ENCODE measurements around the gene OARD1. TPM values are rescaled to one million over a fixed set of nuclear protein-coding genes. Genes with fewer than 3 reads are reported as not detected.

OARD1 gene
- total RNA-seq, 1 experiment from 2014 or later: 33.2 TPM

DNA sequence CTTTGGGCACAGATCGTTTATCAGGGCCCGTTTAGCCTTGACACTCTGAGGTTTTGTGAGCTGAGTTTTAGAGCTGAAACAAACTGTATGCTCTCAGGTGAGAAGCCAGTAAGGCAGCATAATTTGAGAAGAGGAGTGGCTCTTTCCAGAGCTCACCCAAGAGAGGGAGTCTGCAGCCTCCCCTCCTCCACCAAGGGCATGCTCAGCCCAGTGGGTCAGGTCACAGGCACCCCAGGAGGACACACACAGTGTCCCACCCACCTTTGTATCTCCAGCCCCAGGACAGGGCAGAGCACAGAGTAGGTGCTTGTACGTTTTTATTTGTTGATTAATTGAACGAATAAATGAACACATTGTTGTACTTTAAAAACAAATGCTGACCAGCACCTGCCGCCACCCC lies 26.5 kb downstream of the OARD1 start:
- CTCF ChIA-PET: interaction anchor here (1.4 to 1.5 kb wide), 2 partner anchors 19 to 23 kb away, joined by 3 to 4 read pairs; no protein-coding TSS in a partner anchor
- H3K36me3 Mint-ChIP-seq (ENCODE audit: insufficient read depth, unreplicated experiment): no peaks in the 10 kb centered on the region
- no TSS peak for BruUV-seq (replicated peaks)
- no peaks in the 10 kb centered on the region for H3K9me3 Mint-ChIP-seq (ENCODE audit: low read depth, unreplicated experiment)
- no peak overlapping the region for H3K4me3 Mint-ChIP-seq (ENCODE audit: low read depth, unreplicated experiment)
- DNase-seq: no peak
- intact Hi-C loops (cut with micrococcal nuclease; ENCODE audit: unreplicated experiment): no loop called here
- H3K4me1 Mint-ChIP-seq (ENCODE audit: low read depth, unreplicated experiment): peaks cover 16% of the 10 kb centered on the region
- H3K27ac Mint-ChIP-seq (ENCODE audit: unreplicated experiment): no peak overlapping the region
- no peak for TF ChIP-seq CTCF (IDR thresholded peaks at IDR 0.05; ENCODE audit: unreplicated experiment)
- H3K27me3 Mint-ChIP-seq (ENCODE audit: unreplicated experiment): no peaks in the 10 kb centered on the region

- peaks cover 39% of the 10 kb centered on the region for H3K4me1 Mint-ChIP-seq (ENCODE audit: low read depth, unreplicated experiment)
- BruUV-seq (replicated peaks): no TSS peak
- CTCF ChIA-PET: no interaction called here
- no peak overlapping the region for H3K4me3 Mint-ChIP-seq (ENCODE audit: low read depth, unreplicated experiment)
- no peaks in the 10 kb centered on the region for H3K9me3 Mint-ChIP-seq (ENCODE audit: low read depth, unreplicated experiment)
- intact Hi-C loops (cut with micrococcal nuclease; ENCODE audit: unreplicated experiment): no loop called here
- peak overlapping the region; percentile 34 for H3K27ac Mint-ChIP-seq (ENCODE audit: unreplicated experiment)
- H3K36me3 Mint-ChIP-seq (ENCODE audit: insufficient read depth, unreplicated experiment): peaks cover 12% of the 10 kb centered on the region
- no peaks in the 10 kb centered on the region for H3K27me3 Mint-ChIP-seq (ENCODE audit: unreplicated experiment)
- TF ChIP-seq CTCF (IDR thresholded peaks at IDR 0.05; ENCODE audit: unreplicated experiment): no peak
- no peak for DNase-seq
Observed at GRCh38 chr6:41043151-41043550, 29.0 kb downstream of the OARD1 start.

DNA sequence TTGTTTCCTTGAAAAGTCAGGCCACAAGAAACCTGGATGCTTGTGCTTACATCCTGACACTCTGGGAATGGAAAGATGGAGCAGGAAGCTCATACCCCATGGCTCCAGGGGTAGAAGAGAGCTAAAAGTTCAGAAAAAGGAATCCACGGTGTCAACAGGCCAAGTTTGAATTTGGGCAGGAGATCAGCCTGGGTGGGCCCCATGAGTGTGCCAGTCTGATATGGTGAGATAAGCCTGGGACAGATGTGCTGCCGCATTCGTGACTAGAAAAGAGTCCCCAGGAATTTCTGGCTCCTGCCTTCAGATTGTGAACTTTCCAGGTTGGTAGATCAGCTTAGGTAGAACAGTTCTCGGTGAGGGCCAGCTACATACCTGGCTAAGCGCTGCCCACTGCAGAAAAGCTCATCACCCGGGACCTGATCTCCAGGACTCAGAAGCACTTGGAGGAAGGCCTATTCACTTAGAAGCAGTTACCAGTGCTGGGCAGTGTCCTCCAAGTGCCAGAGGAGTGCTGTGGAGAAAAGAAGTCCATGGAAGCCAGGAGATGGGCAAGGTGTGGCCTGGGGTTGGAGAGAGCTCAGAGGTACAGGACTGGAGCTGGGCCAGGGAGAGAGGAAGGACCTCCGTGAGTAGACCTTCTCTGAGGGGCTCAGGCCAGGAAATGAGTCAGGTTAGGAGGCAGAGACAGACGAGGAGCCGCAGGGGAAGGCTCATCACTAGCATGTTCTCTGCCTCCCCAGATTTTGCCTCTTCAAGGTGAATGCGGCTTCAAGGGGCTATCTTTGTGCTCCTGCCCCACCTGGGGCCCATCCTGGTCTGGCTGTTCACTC lies 29.7 kb downstream of the OARD1 start, which contains the start of gene TSPO2:
TSS of gene TSPO2 (plus strand) at position 242 of the 830 bp plus-strand sequence. CDS start at position 761, 519 bp downstream.
- peaks cover 39% of the 10 kb centered on the region for H3K4me1 Mint-ChIP-seq (ENCODE audit: low read depth, unreplicated experiment)
- no peaks in the 10 kb centered on the region for H3K27me3 Mint-ChIP-seq (ENCODE audit: unreplicated experiment)
- TF ChIP-seq CTCF (IDR thresholded peaks at IDR 0.05; ENCODE audit: unreplicated experiment): no peak
- no peak for DNase-seq
- intact Hi-C loops (cut with micrococcal nuclease; ENCODE audit: unreplicated experiment): no loop called here
- no TSS peak for BruUV-seq (replicated peaks)
- no peaks in the 10 kb centered on the region for H3K9me3 Mint-ChIP-seq (ENCODE audit: low read depth, unreplicated experiment)
- no peak within 1 kb of the TSS for H3K4me3 Mint-ChIP-seq (ENCODE audit: low read depth, unreplicated experiment)
- H3K27ac Mint-ChIP-seq (ENCODE audit: unreplicated experiment): peak within 1 kb of the TSS; percentile 34
- CTCF ChIA-PET: no interaction called here
- peaks cover 12% of the 10 kb centered on the region for H3K36me3 Mint-ChIP-seq (ENCODE audit: insufficient read depth, unreplicated experiment)

- Mint-ChIP-seq H3K4me3 (ENCODE audit: low read depth, unreplicated experiment) (peak overlapping the region; percentile 39), H3K9me3 (ENCODE audit: low read depth, unreplicated experiment) (no peaks in the 10 kb centered on the region), H3K36me3 (ENCODE audit: insufficient read depth, unreplicated experiment) (peaks cover 20% of the 10 kb centered on the region), H3K27me3 (ENCODE audit: unreplicated experiment) (no peaks in the 10 kb centered on the region), H3K27ac (ENCODE audit: unreplicated experiment) (peak overlapping the region; percentile 90), H3K4me1 (ENCODE audit: low read depth, unreplicated experiment) (peaks cover 51% of the 10 kb centered on the region)
- no peak for TF ChIP-seq CTCF (IDR thresholded peaks at IDR 0.05; ENCODE audit: unreplicated experiment)
- BruUV-seq (replicated peaks): no TSS peak
- CTCF ChIA-PET: interaction anchor here (0.8 to 2.9 kb wide), 9 partner anchors 12 to 147 kb away, joined by 3 to 18 read pairs (median 7); partner anchors contain the start of genes APOBEC2, NFYA and OARD1
- DNase-seq: no peak
- intact Hi-C loops (cut with micrococcal nuclease; ENCODE audit: unreplicated experiment): no loop called here
Observed at GRCh38 chr6:41040940-41041536, 31.1 kb downstream of the OARD1 start.

Measured in Calu3 (cell line).